Measurements from ENCODE around the gene ARHGAP11A. TPM values are rescaled to one million over a fixed set of nuclear protein-coding genes. Genes with fewer than 3 reads are reported as not detected.

Gene ARHGAP11A
- total and polyA plus RNA-seq, 2 donors = 4.4 to 25.2 TPM

DNA sequence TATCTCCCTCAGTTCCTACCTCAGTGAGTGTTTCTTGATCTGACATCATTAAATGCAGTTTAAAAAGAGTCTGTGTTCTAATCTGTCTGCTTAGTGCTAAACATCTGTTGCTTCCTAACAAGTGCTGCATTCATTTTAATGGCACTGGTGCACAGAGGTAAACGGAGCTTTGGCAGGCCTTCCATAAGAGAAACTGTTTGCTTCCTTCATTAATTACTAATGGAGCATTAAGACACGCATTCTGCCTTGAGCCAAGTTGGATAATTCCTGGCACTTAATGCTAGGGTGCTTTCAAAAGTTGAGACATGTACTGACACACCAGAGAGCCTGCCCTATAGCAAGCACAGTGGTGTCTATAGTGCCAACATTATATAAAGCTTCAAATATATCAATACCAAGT lies 60.9 kb downstream of the ARHGAP11A start:
- Histone ChIP-seq H3K27me3 (ENCODE audit: control insufficient read depth in 2 of 2, insufficient read depth in 1 of 2, low read length in 1 of 2) (no peaks in the 10 kb centered on the region), H3K27ac (ENCODE audit: low read depth in 1 of 2, low read length in 1 of 2) (no peak overlapping the region), H3K4me1 (ENCODE audit: control insufficient read depth in 2 of 2, insufficient read depth in 2 of 2, low read length in 2 of 2) (no peaks in the 10 kb centered on the region), H3K4me3 (ENCODE audit: low read length in 2 of 2) (no peak overlapping the region), H3K9me3 (ENCODE audit: control insufficient read depth in 2 of 2, insufficient read depth in 1 of 2, low read length in 1 of 2) (no peaks in the 10 kb centered on the region), H3K36me3 (ENCODE audit: control insufficient read depth in 2 of 2, insufficient read depth in 2 of 2, low read length in 1 of 2) (no peaks in the 10 kb centered on the region)
- WGBS = 93% methylated on average over 2 of the region's 2 CpGs
- no peak for DNase-seq (ENCODE audit: low read depth in 6 of 9, low spot score in 9 of 9)

DNA sequence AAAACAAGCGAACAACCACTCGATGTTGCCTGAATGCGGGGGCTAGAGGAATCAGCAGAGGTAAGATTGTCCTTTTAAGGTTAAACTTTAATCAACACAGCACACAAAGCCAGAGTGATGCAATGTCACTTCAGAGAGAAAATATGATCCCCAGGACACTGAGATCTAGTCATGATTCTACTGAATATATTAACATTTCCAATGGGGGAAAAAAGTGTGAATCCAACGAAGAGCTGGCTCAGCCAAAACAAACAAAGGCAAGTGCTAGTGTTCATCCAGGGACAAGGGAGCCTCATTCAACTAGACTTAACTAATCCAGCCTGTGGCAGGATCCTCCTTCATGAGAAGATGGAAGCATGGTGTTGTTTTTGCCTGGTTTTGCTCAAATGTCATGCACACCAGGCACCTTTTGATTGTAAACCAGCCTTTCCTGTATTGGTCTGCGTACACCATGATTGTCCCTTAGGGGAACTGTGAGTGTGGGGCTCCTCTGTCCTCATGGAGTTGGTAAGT lies 62.0 kb downstream of the ARHGAP11A start:
- 95% methylated on average over 5 of the region's 5 CpGs for WGBS
- Histone ChIP-seq H3K27me3 (ENCODE audit: control insufficient read depth in 2 of 2, insufficient read depth in 1 of 2, low read length in 1 of 2) (no peaks in the 10 kb centered on the region), H3K9me3 (ENCODE audit: control insufficient read depth in 2 of 2, insufficient read depth in 1 of 2, low read length in 1 of 2) (no peaks in the 10 kb centered on the region), H3K4me1 (ENCODE audit: control insufficient read depth in 2 of 2, insufficient read depth in 2 of 2, low read length in 2 of 2) (no peaks in the 10 kb centered on the region), H3K27ac (ENCODE audit: low read depth in 1 of 2, low read length in 1 of 2) (no peak overlapping the region), H3K4me3 (ENCODE audit: low read length in 2 of 2) (no peak overlapping the region), H3K36me3 (ENCODE audit: control insufficient read depth in 2 of 2, insufficient read depth in 2 of 2, low read length in 1 of 2) (no peaks in the 10 kb centered on the region)
- DNase-seq (ENCODE audit: low read depth in 6 of 9, low spot score in 9 of 9) = no peak

DNA sequence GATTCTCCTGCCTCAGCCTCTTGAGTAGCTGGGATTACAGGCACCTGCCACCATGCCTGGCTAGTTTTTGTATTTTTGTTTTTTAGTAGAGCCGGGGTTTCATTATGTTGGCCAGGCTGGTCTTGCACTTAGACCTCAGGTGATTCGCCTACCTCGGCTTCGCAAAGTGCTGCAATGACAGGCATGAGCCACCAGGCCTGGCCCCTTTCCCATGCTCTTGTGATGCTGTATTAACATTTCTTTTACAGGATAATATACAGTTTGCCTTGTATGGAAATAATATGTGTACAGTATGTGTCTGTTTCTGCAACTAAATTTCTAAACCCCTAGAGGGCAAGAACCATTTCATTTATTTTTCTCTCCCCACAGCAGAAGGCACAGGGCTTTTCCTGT lies 64.0 kb downstream of the ARHGAP11A start:
- H3K9me3 ChIP-seq (ENCODE audit: control insufficient read depth in 2 of 2, insufficient read depth in 1 of 2, low read length in 1 of 2) = no peaks in the 10 kb centered on the region
- no peaks in the 10 kb centered on the region for H3K27me3 ChIP-seq (ENCODE audit: control insufficient read depth in 2 of 2, insufficient read depth in 1 of 2, low read length in 1 of 2)
- H3K4me1 ChIP-seq (ENCODE audit: control insufficient read depth in 2 of 2, insufficient read depth in 2 of 2, low read length in 2 of 2) = no peaks in the 10 kb centered on the region
- H3K27ac ChIP-seq (ENCODE audit: low read depth in 1 of 2, low read length in 1 of 2) = no peak overlapping the region
- DNase-seq (ENCODE audit: low read depth in 6 of 9, low spot score in 9 of 9) = no peak
- 98% methylated on average over 4 of the region's 4 CpGs for WGBS
- no peaks in the 10 kb centered on the region for H3K36me3 ChIP-seq (ENCODE audit: control insufficient read depth in 2 of 2, insufficient read depth in 2 of 2, low read length in 1 of 2)
- H3K4me3 ChIP-seq (ENCODE audit: low read length in 2 of 2) = no peak overlapping the region

DNA sequence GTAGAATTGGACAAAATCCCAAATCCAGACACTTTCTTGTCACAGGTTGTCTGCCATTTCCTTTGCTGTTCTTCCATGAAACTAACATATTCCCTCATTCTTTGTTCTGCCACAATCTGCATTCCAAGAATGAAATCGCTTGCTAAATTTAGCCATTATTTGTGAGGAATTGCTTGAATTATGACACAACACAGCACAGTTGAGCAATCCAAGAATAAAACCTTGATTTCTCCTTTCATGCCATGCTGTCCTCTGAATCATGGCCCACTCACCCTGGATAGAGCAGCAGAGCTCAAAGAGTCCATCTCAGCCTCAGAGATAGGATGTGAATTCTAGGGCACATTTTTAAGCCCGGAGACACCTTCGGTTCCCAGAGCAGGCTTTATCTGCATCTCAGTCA lies 67.3 kb downstream of the ARHGAP11A start:
- 97% methylated on average over 3 of the region's 3 CpGs for WGBS
- no peaks in the 10 kb centered on the region for H3K9me3 ChIP-seq (ENCODE audit: control insufficient read depth in 2 of 2, insufficient read depth in 1 of 2, low read length in 1 of 2)
- no peaks in the 10 kb centered on the region for H3K4me1 ChIP-seq (ENCODE audit: control insufficient read depth in 2 of 2, insufficient read depth in 2 of 2, low read length in 2 of 2)
- H3K27me3 ChIP-seq (ENCODE audit: control insufficient read depth in 2 of 2, insufficient read depth in 1 of 2, low read length in 1 of 2) = no peaks in the 10 kb centered on the region
- H3K36me3 ChIP-seq (ENCODE audit: control insufficient read depth in 2 of 2, insufficient read depth in 2 of 2, low read length in 1 of 2) = no peaks in the 10 kb centered on the region
- no peak for DNase-seq (ENCODE audit: low read depth in 6 of 9, low spot score in 9 of 9)
- H3K4me3 ChIP-seq (ENCODE audit: low read length in 2 of 2) = no peak overlapping the region
- no peak overlapping the region for H3K27ac ChIP-seq (ENCODE audit: low read depth in 1 of 2, low read length in 1 of 2)

DNA sequence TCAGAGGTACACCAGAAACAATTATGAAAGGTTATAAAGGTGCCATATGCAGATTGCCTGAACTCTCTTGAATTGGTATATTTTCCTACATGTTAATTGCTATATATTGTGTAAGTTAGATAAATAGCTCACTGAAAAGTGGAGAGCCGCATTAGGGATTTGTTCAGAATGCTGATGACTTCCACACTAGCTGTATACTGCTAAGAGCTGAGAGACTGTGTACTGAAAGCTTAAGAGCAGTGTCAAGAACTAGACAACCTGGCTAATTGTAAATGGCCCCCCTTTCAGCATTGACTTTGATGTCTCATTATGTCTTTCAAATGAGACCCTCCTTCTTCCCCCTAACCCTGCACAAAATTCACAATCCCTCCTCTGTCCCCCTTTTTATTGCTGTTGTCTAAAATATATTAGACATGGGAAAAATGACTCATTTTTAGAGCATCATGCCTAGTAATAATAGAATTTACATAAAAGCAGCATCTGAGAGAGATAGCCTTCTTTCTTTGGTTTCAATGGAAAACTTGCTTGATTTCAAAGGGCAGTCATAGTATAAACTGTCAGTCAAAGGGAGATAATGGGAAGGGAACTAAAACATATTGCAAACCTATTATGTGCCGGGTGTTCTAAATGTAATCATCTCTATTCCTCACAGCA lies 67.8 kb downstream of the ARHGAP11A start:
- 99% methylated on average over 2 of the region's 2 CpGs for WGBS
- Histone ChIP-seq H3K9me3 (ENCODE audit: control insufficient read depth in 2 of 2, insufficient read depth in 1 of 2, low read length in 1 of 2) (no peaks in the 10 kb centered on the region), H3K27me3 (ENCODE audit: control insufficient read depth in 2 of 2, insufficient read depth in 1 of 2, low read length in 1 of 2) (no peaks in the 10 kb centered on the region), H3K4me1 (ENCODE audit: control insufficient read depth in 2 of 2, insufficient read depth in 2 of 2, low read length in 2 of 2) (no peaks in the 10 kb centered on the region), H3K36me3 (ENCODE audit: control insufficient read depth in 2 of 2, insufficient read depth in 2 of 2, low read length in 1 of 2) (no peaks in the 10 kb centered on the region), H3K27ac (ENCODE audit: low read depth in 1 of 2, low read length in 1 of 2) (no peak overlapping the region), H3K4me3 (ENCODE audit: low read length in 2 of 2) (no peak overlapping the region)
- no peak for DNase-seq (ENCODE audit: low read depth in 6 of 9, low spot score in 9 of 9)

DNA sequence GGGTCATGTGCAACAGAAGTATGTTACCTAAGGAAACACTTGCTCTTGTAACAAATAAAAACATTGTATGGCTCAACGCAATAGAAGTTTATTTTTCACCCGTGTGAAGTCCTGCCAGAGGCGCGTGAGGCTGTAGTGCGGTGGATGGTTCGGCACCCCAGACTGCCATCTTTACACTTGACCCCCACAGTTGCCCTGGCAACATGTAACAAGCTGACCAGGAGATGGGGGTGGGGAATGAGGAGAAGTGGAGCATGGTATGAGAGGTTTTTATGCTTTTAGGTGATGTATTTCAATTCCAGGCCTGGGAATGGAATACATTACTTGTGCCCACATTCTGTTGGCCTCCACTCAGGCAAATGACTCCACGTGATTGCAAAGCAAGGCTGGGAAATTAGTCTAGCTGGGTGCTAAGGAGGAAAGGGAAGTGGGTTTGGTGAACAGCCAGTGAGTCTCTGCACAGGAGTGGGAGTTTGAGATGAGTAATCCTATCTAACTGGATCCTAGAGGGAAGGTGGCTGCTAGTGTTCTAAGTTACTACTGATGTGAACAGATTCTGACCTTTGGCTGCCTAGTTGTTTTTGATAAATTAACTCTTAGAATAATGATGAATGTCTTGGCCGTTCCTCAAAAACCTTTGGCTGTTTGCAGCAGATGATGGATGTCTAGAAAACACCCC lies 68.7 kb downstream of the ARHGAP11A start:
- WGBS = 77% methylated on average over 8 of the region's 8 CpGs
- H3K27ac ChIP-seq (ENCODE audit: low read depth in 1 of 2, low read length in 1 of 2) = no peak overlapping the region

DNA sequence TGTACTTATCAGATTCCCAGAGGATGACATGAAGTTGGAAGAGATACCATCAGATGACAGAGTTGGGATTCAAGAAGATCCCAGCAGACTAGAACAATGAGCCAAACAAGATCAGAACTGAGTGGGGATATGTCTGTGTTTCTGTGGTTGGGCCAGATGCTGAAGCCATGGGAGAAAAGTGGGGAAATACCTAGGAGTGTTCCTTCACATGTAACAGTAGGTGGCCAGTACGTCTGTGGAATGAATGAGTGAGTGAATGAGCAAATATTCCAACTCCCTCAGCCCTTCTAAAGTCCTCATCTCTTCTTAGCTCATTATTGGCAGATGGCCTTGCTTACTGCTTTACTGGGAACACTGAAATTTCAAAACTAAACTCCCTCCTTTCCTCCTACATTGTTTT lies 70.3 kb downstream of the ARHGAP11A start:
- Histone ChIP-seq H3K9me3 (ENCODE audit: control insufficient read depth in 2 of 2, insufficient read depth in 1 of 2, low read length in 1 of 2) (no peaks in the 10 kb centered on the region), H3K4me1 (ENCODE audit: control insufficient read depth in 2 of 2, insufficient read depth in 2 of 2, low read length in 2 of 2) (no peaks in the 10 kb centered on the region), H3K27me3 (ENCODE audit: control insufficient read depth in 2 of 2, insufficient read depth in 1 of 2, low read length in 1 of 2) (no peaks in the 10 kb centered on the region), H3K27ac (ENCODE audit: low read depth in 1 of 2, low read length in 1 of 2) (no peak overlapping the region), H3K4me3 (ENCODE audit: low read length in 2 of 2) (no peak overlapping the region), H3K36me3 (ENCODE audit: control insufficient read depth in 2 of 2, insufficient read depth in 2 of 2, low read length in 1 of 2) (no peaks in the 10 kb centered on the region)
- DNase-seq (ENCODE audit: low read depth in 6 of 9, low spot score in 9 of 9) = no peak
- 98% methylated on average over 1 of the region's 1 CpG for WGBS

More for the DNA sequence above, 68.7 kb downstream of the ARHGAP11A start:
- Histone ChIP-seq H3K9me3 (ENCODE audit: control insufficient read depth in 2 of 2, insufficient read depth in 1 of 2, low read length in 1 of 2) (no peaks in the 10 kb centered on the region), H3K4me1 (ENCODE audit: control insufficient read depth in 2 of 2, insufficient read depth in 2 of 2, low read length in 2 of 2) (no peaks in the 10 kb centered on the region), H3K27me3 (ENCODE audit: control insufficient read depth in 2 of 2, insufficient read depth in 1 of 2, low read length in 1 of 2) (no peaks in the 10 kb centered on the region), H3K4me3 (ENCODE audit: low read length in 2 of 2) (no peak overlapping the region), H3K36me3 (ENCODE audit: control insufficient read depth in 2 of 2, insufficient read depth in 2 of 2, low read length in 1 of 2) (no peaks in the 10 kb centered on the region)
- no peak for DNase-seq (ENCODE audit: low read depth in 6 of 9, low spot score in 9 of 9)

DNA sequence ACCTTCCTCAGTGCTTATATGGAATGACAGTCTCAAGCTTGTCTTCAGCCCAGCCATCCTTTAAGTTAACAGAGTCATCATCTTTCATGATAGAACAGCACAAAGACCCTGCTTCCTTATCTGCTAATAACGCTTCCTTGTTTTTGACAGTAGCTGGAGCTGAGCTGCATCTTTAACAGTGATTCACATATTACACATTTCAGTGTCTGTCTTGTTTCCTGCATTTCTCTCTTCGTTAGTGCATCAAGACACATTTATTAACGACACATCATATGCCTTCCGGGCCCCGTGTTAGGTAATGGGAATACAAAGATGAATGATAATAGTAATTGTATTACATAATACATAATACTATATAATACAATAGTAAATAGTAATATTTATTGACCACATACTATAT lies 72.3 kb downstream of the ARHGAP11A start:
- 87% methylated on average over 5 of the region's 5 CpGs for WGBS
- Histone ChIP-seq H3K4me3 (ENCODE audit: low read length in 2 of 2) (no peak overlapping the region), H3K4me1 (ENCODE audit: control insufficient read depth in 2 of 2, insufficient read depth in 2 of 2, low read length in 2 of 2) (no peaks in the 10 kb centered on the region), H3K9me3 (ENCODE audit: control insufficient read depth in 2 of 2, insufficient read depth in 1 of 2, low read length in 1 of 2) (no peaks in the 10 kb centered on the region), H3K27me3 (ENCODE audit: control insufficient read depth in 2 of 2, insufficient read depth in 1 of 2, low read length in 1 of 2) (no peaks in the 10 kb centered on the region), H3K36me3 (ENCODE audit: control insufficient read depth in 2 of 2, insufficient read depth in 2 of 2, low read length in 1 of 2) (no peaks in the 10 kb centered on the region), H3K27ac (ENCODE audit: low read depth in 1 of 2, low read length in 1 of 2) (no peak overlapping the region)
- no peak for DNase-seq (ENCODE audit: low read depth in 6 of 9, low spot score in 9 of 9)

DNA sequence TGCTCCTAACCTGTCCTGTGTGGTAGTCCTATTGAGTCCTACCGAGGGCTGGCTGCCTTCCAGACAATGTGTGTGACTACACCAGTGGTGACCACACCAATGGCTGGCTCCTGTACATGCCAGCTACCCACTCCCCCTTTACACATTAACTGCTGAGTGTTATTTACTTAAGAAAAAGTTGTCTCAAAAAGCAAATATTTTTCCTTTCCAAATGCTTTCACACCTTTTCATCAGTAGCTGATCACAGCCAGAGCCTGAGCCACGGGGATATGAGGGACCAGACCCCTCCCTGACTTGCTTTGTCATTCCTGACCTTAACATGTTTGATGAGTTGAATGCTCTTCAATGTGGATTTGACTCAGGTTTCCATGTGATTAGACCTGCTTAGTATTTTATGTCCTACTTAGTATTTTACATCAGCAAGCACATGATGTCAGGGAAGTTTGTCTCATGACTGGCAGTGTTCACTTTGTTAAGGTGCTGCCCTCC lies 72.9 kb downstream of the ARHGAP11A start:
- Histone ChIP-seq H3K27me3 (ENCODE audit: control insufficient read depth in 2 of 2, insufficient read depth in 1 of 2, low read length in 1 of 2) (no peaks in the 10 kb centered on the region), H3K9me3 (ENCODE audit: control insufficient read depth in 2 of 2, insufficient read depth in 1 of 2, low read length in 1 of 2) (no peaks in the 10 kb centered on the region), H3K4me3 (ENCODE audit: low read length in 2 of 2) (no peak overlapping the region), H3K36me3 (ENCODE audit: control insufficient read depth in 2 of 2, insufficient read depth in 2 of 2, low read length in 1 of 2) (no peaks in the 10 kb centered on the region), H3K4me1 (ENCODE audit: control insufficient read depth in 2 of 2, insufficient read depth in 2 of 2, low read length in 2 of 2) (no peaks in the 10 kb centered on the region), H3K27ac (ENCODE audit: low read depth in 1 of 2, low read length in 1 of 2) (no peak overlapping the region)
- 87% methylated on average over 2 of the region's 2 CpGs for WGBS
- DNase-seq (ENCODE audit: low read depth in 6 of 9, low spot score in 9 of 9) = no peak

All from thymus (tissue), 11 donors.